ENCODE measurements around the gene DIS3L2. TPM values are rescaled to one million over a fixed set of nuclear protein-coding genes. Genes with fewer than 3 reads are reported as not detected.

The DIS3L2 gene
- total RNA-seq, 1 experiment from 2014 or later: 28.5 TPM

DNA sequence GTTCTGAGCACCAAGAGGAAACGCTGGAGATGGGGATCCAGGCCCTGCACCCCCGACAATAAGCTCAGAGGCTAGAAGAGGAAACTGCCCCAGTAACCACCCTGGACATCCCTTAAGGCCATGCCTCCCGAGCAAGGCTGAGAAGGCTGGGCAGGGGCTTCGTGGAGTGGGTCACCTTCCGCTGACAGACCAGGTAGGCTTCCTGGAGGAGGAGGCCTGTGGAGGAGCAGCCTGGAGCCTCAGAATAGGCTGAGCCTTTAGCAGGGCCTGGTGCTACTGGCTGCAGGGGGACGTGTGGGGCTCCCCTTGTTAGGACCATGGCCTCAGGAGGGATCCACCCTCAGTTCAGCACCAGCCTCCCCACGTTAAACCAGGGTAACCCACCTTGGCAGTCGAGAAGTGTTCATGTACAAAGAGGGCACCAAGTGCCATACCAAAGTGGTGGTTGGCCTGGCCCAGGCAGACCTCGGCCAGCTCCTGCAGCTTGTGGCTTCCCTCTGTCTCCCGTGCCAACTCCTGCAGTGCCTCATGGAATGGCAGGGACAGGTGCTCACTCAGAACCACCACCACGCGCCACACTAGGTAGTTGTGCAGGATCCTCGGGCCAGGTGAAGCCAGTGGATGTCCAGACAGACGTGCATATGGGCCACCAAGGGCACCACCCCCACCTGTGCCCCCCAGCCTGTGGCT is 388.6 kb downstream of the DIS3L2 start:
- ATAC-seq: no peak
- DNase-seq (ENCODE audit: low spot score): peak; percentile 6
- POLR2A ChIA-PET: no interaction called here
- H3K27ac Mint-ChIP-seq: no peak overlapping the region
- CTCF ChIA-PET: interaction anchor here (0.7 to 3.1 kb wide), 7 partner anchors 9 to 425 kb away, joined by 3 to 29 read pairs (median 4); no protein-coding TSS in a partner anchor
- peaks cover 72% of the 10 kb centered on the region for H3K27me3 Mint-ChIP-seq (ENCODE audit: low read depth)
- no peak for TF ChIP-seq ZNF121 (CRISPR knock-in tag; IDR thresholded peaks at IDR 0.05)
- no peak for TF ChIP-seq MXD4 (CRISPR knock-in tag; IDR thresholded peaks at IDR 0.05; ENCODE audit: borderline replicate concordance)
- no peak for TF ChIP-seq JUN (CRISPR knock-in tag; IDR thresholded peaks at IDR 0.05)
- peaks cover 13% of the 10 kb centered on the region for H3K36me3 Mint-ChIP-seq
- no peak overlapping the region for H3K4me3 Mint-ChIP-seq
- H3K9me3 Mint-ChIP-seq: peaks cover 6% of the 10 kb centered on the region
- H3K4me1 Mint-ChIP-seq: no peaks in the 10 kb centered on the region

DNA sequence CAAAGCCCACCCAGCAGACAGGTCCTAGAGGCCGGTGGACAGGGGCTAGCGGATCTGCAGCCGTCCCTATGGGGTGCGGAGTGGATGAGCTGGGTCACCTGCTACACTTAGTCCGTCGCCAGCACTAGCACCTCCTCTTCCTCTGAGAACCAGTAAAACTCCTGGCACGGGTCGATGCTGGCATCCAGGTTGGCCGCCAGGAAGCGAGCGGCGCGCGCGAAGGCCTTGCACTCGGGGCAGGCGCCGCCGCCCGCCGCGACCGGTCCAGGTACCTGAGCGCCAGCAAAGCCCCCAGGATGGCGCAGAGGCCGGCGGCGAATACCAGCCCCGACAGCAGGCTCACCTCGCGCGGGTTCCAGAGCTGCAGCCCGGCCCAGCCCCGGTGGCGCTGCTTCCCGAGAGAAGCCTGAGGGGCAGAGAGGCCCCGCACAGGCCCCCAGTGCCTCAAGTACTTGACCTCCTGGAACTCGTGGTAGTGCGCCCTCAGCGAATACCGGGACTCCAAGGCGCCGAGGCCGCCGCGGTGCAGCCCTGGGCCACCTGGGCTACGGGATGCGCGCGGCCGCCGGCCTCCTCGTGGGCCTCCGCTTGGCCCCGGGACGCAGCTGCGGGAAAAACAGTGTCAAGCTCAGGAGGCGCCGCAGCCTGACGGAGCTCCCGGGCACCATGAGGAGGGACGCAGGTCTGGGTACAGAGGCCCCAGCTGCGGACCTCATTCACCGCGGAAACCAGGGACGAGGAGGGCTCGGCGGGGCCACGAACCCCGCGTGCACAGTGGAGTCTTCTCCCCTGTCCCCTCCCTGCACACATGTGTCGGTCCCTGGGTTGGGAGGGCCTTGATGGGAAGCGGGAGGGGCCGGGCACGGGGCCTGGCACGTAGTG is 389.5 kb downstream of the DIS3L2 start:
- CTCF ChIA-PET: interaction anchor here (0.7 to 3.1 kb wide), 14 partner anchors 10 to 451 kb away, joined by 3 to 29 read pairs (median 4); no protein-coding TSS in a partner anchor
- DNase-seq (ENCODE audit: low spot score): peak; percentile 34

More for the DNA sequence above, 389.5 kb downstream of the DIS3L2 start:
- peaks cover 17% of the 10 kb centered on the region for H3K36me3 Mint-ChIP-seq
- peak; percentile 62 for ATAC-seq
- H3K27ac Mint-ChIP-seq: no peak overlapping the region
- POLR2A ChIA-PET: interaction anchor here (0.5 kb wide), 1 partner anchor 47 kb away, joined by 4 read pairs; no protein-coding TSS in a partner anchor
- H3K4me1 Mint-ChIP-seq: no peaks in the 10 kb centered on the region
- H3K27me3 Mint-ChIP-seq (ENCODE audit: low read depth): peaks cover 73% of the 10 kb centered on the region
- peak overlapping the region; percentile 51 for H3K4me3 Mint-ChIP-seq
- TF ChIP-seq GRHL2 (CRISPR knock-in tag; IDR thresholded peaks at IDR 0.05; ENCODE audit: insufficient replicate concordance, severe bottlenecking) (no peak), ZBTB21 (CRISPR knock-in tag; IDR thresholded peaks at IDR 0.05; ENCODE audit: borderline replicate concordance) (no peak), FOXJ3 (CRISPR knock-in tag; IDR thresholded peaks at IDR 0.05; ENCODE audit: borderline replicate concordance) (no peak), SMAD3 (CRISPR knock-in tag; IDR thresholded peaks at IDR 0.05; ENCODE audit: borderline replicate concordance) (no peak), MYBL2 (CRISPR knock-in tag; IDR thresholded peaks at IDR 0.05) (no peak), HMGA2 (CRISPR knock-in tag; IDR thresholded peaks at IDR 0.05) (no peak), NR2C2 (CRISPR knock-in tag; IDR thresholded peaks at IDR 0.05) (no peak)
- TF ChIP-seq, protein P1, sequence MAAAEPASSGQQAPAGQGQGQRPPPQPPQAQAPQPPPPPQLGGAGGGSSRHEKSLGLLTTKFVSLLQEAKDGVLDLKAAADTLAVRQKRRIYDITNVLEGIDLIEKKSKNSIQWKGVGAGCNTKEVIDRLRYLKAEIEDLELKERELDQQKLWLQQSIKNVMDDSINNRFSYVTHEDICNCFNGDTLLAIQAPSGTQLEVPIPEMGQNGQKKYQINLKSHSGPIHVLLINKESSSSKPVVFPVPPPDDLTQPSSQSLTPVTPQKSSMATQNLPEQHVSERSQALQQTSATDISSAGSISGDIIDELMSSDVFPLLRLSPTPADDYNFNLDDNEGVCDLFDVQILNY (CRISPR knock-in tag; IDR thresholded peaks at IDR 0.05): 0 out of 2 replicates have a peak, but pooled peaks have one; percentile 19
- TF ChIP-seq, protein P2, sequence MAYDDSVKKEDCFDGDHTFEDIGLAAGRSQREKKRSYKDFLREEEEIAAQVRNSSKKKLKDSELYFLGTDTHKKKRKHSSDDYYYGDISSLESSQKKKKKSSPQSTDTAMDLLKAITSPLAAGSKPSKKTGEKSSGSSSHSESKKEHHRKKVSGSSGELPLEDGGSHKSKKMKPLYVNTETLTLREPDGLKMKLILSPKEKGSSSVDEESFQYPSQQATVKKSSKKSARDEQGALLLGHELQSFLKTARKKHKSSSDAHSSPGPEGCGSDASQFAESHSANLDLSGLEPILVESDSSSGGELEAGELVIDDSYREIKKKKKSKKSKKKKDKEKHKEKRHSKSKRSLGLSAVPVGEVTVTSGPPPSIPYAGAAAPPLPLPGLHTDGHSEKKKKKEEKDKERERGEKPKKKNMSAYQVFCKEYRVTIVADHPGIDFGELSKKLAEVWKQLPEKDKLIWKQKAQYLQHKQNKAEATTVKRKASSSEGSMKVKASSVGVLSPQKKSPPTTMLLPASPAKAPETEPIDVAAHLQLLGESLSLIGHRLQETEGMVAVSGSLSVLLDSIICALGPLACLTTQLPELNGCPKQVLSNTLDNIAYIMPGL (CRISPR knock-in tag; IDR thresholded peaks at IDR 0.05): peak; percentile 59; the same call in 1 of the 2 replicates
- TF ChIP-seq, protein P3, sequence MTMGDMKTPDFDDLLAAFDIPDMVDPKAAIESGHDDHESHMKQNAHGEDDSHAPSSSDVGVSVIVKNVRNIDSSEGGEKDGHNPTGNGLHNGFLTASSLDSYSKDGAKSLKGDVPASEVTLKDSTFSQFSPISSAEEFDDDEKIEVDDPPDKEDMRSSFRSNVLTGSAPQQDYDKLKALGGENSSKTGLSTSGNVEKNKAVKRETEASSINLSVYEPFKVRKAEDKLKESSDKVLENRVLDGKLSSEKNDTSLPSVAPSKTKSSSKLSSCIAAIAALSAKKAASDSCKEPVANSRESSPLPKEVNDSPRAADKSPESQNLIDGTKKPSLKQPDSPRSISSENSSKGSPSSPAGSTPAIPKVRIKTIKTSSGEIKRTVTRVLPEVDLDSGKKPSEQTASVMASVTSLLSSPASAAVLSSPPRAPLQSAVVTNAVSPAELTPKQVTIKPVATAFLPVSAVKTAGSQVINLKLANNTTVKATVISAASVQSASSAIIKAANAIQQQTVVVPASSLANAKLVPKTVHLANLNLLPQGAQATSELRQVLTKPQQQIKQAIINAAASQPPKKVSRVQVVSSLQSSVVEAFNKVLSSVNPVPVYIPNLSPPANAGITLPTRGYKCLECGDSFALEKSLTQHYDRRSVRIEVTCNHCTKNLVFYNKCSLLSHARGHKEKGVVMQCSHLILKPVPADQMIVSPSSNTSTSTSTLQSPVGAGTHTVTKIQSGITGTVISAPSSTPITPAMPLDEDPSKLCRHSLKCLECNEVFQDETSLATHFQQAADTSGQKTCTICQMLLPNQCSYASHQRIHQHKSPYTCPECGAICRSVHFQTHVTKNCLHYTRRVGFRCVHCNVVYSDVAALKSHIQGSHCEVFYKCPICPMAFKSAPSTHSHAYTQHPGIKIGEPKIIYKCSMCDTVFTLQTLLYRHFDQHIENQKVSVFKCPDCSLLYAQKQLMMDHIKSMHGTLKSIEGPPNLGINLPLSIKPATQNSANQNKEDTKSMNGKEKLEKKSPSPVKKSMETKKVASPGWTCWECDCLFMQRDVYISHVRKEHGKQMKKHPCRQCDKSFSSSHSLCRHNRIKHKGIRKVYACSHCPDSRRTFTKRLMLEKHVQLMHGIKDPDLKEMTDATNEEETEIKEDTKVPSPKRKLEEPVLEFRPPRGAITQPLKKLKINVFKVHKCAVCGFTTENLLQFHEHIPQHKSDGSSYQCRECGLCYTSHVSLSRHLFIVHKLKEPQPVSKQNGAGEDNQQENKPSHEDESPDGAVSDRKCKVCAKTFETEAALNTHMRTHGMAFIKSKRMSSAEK (CRISPR knock-in tag; IDR thresholded peaks at IDR 0.05; ENCODE audit: borderline replicate concordance): no peak
- TF ChIP-seq, protein P4, sequence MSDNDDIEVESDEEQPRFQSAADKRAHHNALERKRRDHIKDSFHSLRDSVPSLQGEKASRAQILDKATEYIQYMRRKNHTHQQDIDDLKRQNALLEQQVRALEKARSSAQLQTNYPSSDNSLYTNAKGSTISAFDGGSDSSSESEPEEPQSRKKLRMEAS (CRISPR knock-in tag; IDR thresholded peaks at IDR 0.05): peak; percentile 27; the same call in 1 of the 2 replicates
- TF ChIP-seq, protein P5, sequence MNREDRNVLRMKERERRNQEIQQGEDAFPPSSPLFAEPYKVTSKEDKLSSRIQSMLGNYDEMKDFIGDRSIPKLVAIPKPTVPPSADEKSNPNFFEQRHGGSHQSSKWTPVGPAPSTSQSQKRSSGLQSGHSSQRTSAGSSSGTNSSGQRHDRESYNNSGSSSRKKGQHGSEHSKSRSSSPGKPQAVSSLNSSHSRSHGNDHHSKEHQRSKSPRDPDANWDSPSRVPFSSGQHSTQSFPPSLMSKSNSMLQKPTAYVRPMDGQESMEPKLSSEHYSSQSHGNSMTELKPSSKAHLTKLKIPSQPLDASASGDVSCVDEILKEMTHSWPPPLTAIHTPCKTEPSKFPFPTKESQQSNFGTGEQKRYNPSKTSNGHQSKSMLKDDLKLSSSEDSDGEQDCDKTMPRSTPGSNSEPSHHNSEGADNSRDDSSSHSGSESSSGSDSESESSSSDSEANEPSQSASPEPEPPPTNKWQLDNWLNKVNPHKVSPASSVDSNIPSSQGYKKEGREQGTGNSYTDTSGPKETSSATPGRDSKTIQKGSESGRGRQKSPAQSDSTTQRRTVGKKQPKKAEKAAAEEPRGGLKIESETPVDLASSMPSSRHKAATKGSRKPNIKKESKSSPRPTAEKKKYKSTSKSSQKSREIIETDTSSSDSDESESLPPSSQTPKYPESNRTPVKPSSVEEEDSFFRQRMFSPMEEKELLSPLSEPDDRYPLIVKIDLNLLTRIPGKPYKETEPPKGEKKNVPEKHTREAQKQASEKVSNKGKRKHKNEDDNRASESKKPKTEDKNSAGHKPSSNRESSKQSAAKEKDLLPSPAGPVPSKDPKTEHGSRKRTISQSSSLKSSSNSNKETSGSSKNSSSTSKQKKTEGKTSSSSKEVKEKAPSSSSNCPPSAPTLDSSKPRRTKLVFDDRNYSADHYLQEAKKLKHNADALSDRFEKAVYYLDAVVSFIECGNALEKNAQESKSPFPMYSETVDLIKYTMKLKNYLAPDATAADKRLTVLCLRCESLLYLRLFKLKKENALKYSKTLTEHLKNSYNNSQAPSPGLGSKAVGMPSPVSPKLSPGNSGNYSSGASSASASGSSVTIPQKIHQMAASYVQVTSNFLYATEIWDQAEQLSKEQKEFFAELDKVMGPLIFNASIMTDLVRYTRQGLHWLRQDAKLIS (CRISPR knock-in tag; IDR thresholded peaks at IDR 0.05; ENCODE audit: borderline replicate concordance): no peak
- H3K9me3 Mint-ChIP-seq: peaks cover 9% of the 10 kb centered on the region

All from WTC11 (cell line).